ENCODE data around the gene IGF1R. TPM values are rescaled to one million over a fixed set of nuclear protein-coding genes. Genes with fewer than 3 reads are reported as not detected.

Gene IGF1R
- total and polyA plus RNA-seq, 12 donors, result 8.6 to 138 (median 66.0) TPM

- 71 to 100% (median 99%) methylated on average over 2 of the region's 2 CpGs for WGBS, 4 donors
- H3K27ac ChIP-seq, result no peak overlapping the region
- no peak overlapping the region for H3K4me3 ChIP-seq
- H3K4me1 ChIP-seq (replicated peaks in 1 of 2), result peaks cover 11 to 44% of the 10 kb centered on the region in 2 donors
- no peaks in the 10 kb centered on the region for H3K27me3 ChIP-seq
- intact Hi-C loops (cut with DNase I), result no loop called here
- no peak for DNase-seq
- H3K9me3 ChIP-seq (replicated peaks in 1 of 3), result no peaks in the 10 kb centered on the region
- TF ChIP-seq CTCF (IDR thresholded peaks at IDR 0.05) (no peak), POLR2A (IDR thresholded peaks at IDR 0.05) (no peak)
- H3K36me3 ChIP-seq (replicated peaks in 1 of 2), result peaks cover 0 to 4% of the 10 kb centered on the region in 2 donors
Observed at GRCh38 chr15:98711810-98712209, 63.5 kb downstream of the IGF1R start.

- peaks cover 0 to under 1% of the 10 kb centered on the region in 2 donors for H3K36me3 ChIP-seq (replicated peaks in 1 of 2)
- DNase-seq, result no peak
- peaks cover 7 to 37% of the 10 kb centered on the region in 2 donors for H3K4me1 ChIP-seq (replicated peaks in 1 of 2)
- H3K27ac ChIP-seq, result peak overlapping the region in 1 of 5 donors; percentile 12
- H3K27me3 ChIP-seq, result no peaks in the 10 kb centered on the region
- TF ChIP-seq POLR2A (IDR thresholded peaks at IDR 0.05), result no peak
- no peak for TF ChIP-seq CTCF (IDR thresholded peaks at IDR 0.05)
- intact Hi-C loops (cut with DNase I), result no loop called here
- H3K4me3 ChIP-seq, result no peak overlapping the region
- WGBS, 4 donors, result 77 to 91% (median 84%) methylated on average over 14 to 16 of the region's 16 CpGs
- H3K9me3 ChIP-seq (replicated peaks in 1 of 3), result no peaks in the 10 kb centered on the region
Observed at GRCh38 chr15:98712845-98713584, 64.7 kb downstream of the IGF1R start.

GRCh38 chr15:98713585-98714001 is 65.3 kb downstream of the IGF1R start:
- Histone ChIP-seq H3K9me3 (replicated peaks in 1 of 3) (no peaks in the 10 kb centered on the region), H3K4me1 (replicated peaks in 1 of 2) (peaks cover 11 to 42% of the 10 kb centered on the region in 2 donors), H3K27me3 (no peaks in the 10 kb centered on the region), H3K36me3 (replicated peaks in 1 of 2) (no peaks in the 10 kb centered on the region), H3K27ac (peak overlapping the region in 1 of 5 donors; percentile 12), H3K4me3 (no peak overlapping the region)
- peak in 1 of 7 donors; percentile 21 for DNase-seq
- no peak for TF ChIP-seq CTCF (IDR thresholded peaks at IDR 0.05)
- TF ChIP-seq POLR2A (IDR thresholded peaks at IDR 0.05), result no peak
- intact Hi-C loops (cut with DNase I), result no loop called here
- WGBS, 4 donors, result 53 to 71% (median 61%) methylated on average over 3 of the region's 3 CpGs

- Histone ChIP-seq H3K4me1 (replicated peaks in 1 of 2) (peaks cover 11 to 41% of the 10 kb centered on the region in 2 donors), H3K36me3 (replicated peaks in 1 of 2) (no peaks in the 10 kb centered on the region), H3K27ac (no peak overlapping the region), H3K27me3 (no peaks in the 10 kb centered on the region), H3K9me3 (replicated peaks in 1 of 3) (no peaks in the 10 kb centered on the region), H3K4me3 (no peak overlapping the region)
- intact Hi-C loops (cut with DNase I), result no loop called here
- DNase-seq, result no peak
- TF ChIP-seq CTCF (IDR thresholded peaks at IDR 0.05) (no peak), POLR2A (IDR thresholded peaks at IDR 0.05) (no peak)
- 84 to 86% (median 85%) methylated on average over 4 to 7 of the region's 7 CpGs for WGBS, 4 donors
Observed at GRCh38 chr15:98714922-98715321, 66.6 kb downstream of the IGF1R start.

Measured in adrenal gland (tissue), 12 donors.